ENCODE results near the gene SNX20. TPM values are rescaled to one million over a fixed set of nuclear protein-coding genes. Genes with fewer than 3 reads are reported as not detected.

Gene SNX20
- total RNA-seq, 2 donors from 2014 or later = 0.86 to 1.6 TPM

- Histone ChIP-seq H3K9ac (ENCODE audit: low read depth in 2 of 2, low read length in 2 of 2) (no peak overlapping the region), H3K27ac (no peak overlapping the region)
- no peak for DNase-seq
Measured at GRCh38 chr16:50709061-50709684, 28.1 kb upstream of the SNX20 start.

GRCh38 chr16:50708373-50709060 lies 27.4 kb upstream of the SNX20 start:
- no peak overlapping the region for H3K9ac ChIP-seq (ENCODE audit: low read depth in 2 of 2, low read length in 2 of 2)
- H3K36me3 ChIP-seq = no peaks in the 10 kb centered on the region
- H3K27me3 ChIP-seq = no peaks in the 10 kb centered on the region
- no peak overlapping the region for H3K27ac ChIP-seq
- H3K4me3 ChIP-seq = no peak overlapping the region
- TF ChIP-seq CTCF (IDR thresholded peaks at IDR 0.05) = no peak
- intact Hi-C loops (cut with DNase I) = no loop called here
- no peaks in the 10 kb centered on the region for H3K9me3 ChIP-seq
- no peak for DNase-seq
- no peaks in the 10 kb centered on the region for H3K4me1 ChIP-seq

More at GRCh38 chr16:50709061-50709684, 28.1 kb upstream of the SNX20 start:
- Histone ChIP-seq H3K4me1 (no peaks in the 10 kb centered on the region), H3K36me3 (no peaks in the 10 kb centered on the region), H3K4me3 (no peak overlapping the region), H3K27me3 (no peaks in the 10 kb centered on the region), H3K9me3 (no peaks in the 10 kb centered on the region)
- intact Hi-C loops (cut with DNase I) = no loop called here
- TF ChIP-seq CTCF (IDR thresholded peaks at IDR 0.05) = no peak

GRCh38 chr16:50706250-50706649 lies 25.1 kb upstream of the SNX20 start:
- intact Hi-C loops (cut with DNase I) = no loop called here
- no peak for TF ChIP-seq CTCF (IDR thresholded peaks at IDR 0.05)
- no peaks in the 10 kb centered on the region for H3K27me3 ChIP-seq
- no peaks in the 10 kb centered on the region for H3K9me3 ChIP-seq
- H3K4me3 ChIP-seq = no peak overlapping the region
- H3K36me3 ChIP-seq = no peaks in the 10 kb centered on the region
- H3K4me1 ChIP-seq = no peaks in the 10 kb centered on the region
- H3K27ac ChIP-seq = no peak overlapping the region
- no peak for DNase-seq
- H3K9ac ChIP-seq (ENCODE audit: low read depth in 2 of 2, low read length in 2 of 2) = no peak overlapping the region

GRCh38 chr16:50705436-50706110 lies 24.5 kb upstream of the SNX20 start:
- no peak overlapping the region for H3K27ac ChIP-seq
- H3K9ac ChIP-seq (ENCODE audit: low read depth in 2 of 2, low read length in 2 of 2) = no peak overlapping the region
- H3K4me1 ChIP-seq = no peaks in the 10 kb centered on the region
- H3K36me3 ChIP-seq = no peaks in the 10 kb centered on the region
- DNase-seq = no peak
- intact Hi-C loops (cut with DNase I) = no loop called here
- no peaks in the 10 kb centered on the region for H3K27me3 ChIP-seq
- H3K4me3 ChIP-seq = no peak overlapping the region
- TF ChIP-seq CTCF (IDR thresholded peaks at IDR 0.05) = no peak
- H3K9me3 ChIP-seq = no peaks in the 10 kb centered on the region

DNA sequence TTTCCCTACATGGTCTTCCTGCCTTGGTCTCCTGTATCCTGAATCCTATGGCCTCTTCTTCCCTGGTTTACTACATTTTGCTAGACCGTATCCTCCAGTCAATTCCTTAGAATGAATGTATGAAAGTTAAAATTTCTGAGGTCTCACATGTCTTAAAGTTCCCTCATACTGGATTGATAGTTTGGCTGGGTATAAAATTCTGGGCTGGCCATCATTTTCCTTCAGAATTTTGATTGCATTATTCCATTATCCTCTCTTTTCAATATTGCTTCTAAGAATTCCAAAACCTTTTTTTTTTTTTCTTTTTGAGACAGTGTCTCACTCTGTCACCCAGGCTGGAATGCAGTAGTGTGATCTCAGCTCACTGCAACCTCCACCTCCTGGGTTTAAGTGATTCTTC lies 23.1 kb upstream of the SNX20 start:
- intact Hi-C loops (cut with DNase I) = no loop called here
- Histone ChIP-seq H3K27ac (no peak overlapping the region), H3K4me1 (no peaks in the 10 kb centered on the region), H3K9me3 (no peaks in the 10 kb centered on the region), H3K4me3 (no peak overlapping the region), H3K27me3 (no peaks in the 10 kb centered on the region), H3K36me3 (no peaks in the 10 kb centered on the region), H3K9ac (ENCODE audit: low read depth in 2 of 2, low read length in 2 of 2) (no peak overlapping the region)
- no peak for DNase-seq
- no peak for TF ChIP-seq CTCF (IDR thresholded peaks at IDR 0.05)

Data from colonic mucosa (tissue), 4 donors.